Left hindlimb (tissue), 1 donor: ENCODE results near the gene SNX22.
"Not testable (repeated sequence)": the region's sequence is repeated elsewhere in the genome, so short reads cannot be mapped to it uniquely, and the experiment has no call there.

ENCODE experiments used
- DNase-seq: peaks from one replicate; pipeline ENCODE4 v3.0.0-alpha.2; 2018

Gene SNX22

DNA sequence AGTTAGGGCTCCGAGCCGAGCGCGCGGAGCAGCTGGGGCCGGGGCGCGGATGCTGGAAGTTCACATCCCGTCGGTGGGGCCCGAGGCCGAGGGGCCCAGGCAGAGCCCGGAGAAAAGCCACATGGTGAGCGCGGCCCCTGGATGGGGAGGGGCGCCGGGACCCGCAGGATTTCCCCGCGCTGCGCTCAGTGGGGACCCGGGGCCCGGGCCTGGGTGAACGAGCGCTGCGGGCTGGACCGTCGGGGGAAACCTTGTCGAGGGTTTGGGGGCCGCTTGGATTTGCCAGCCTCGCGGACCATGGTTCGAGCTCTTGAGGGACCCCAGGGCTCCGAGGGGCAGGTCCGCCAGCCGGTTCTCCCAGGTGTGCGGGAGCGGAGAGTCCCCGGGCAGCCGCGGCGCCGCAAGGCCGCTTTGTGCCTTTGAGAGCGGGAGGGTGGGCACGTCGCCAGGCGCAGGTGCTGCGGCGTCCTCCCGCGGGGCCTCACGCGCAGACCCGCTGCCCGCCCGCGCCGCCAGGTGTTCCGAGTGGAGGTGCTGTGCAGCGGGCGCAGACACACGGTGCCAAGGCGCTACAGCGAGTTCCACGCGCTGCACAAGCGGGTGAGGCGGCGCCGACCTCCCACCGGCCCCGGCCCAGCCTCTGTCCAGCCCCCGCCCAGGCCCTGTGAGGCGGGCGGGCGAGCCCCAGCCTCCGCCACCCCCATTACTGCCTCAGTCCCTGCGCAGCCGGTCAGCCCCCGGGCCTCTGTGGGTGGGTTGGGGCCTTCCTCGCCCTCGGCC lies at the start of gene SNX22:
TSS of gene SNX22 (plus strand) at position 5 of the 780 bp plus-strand sequence. CDS start at position 50, 45 bp downstream.
- DNase-seq, result no peak

- no peak for DNase-seq
Observed at GRCh38 chr15:64102497-64102896, 49.0 kb upstream of the SNX22 start.

- no peak for DNase-seq
Observed at GRCh38 chr15:64105113-64105704, 46.3 kb upstream of the SNX22 start.

DNA sequence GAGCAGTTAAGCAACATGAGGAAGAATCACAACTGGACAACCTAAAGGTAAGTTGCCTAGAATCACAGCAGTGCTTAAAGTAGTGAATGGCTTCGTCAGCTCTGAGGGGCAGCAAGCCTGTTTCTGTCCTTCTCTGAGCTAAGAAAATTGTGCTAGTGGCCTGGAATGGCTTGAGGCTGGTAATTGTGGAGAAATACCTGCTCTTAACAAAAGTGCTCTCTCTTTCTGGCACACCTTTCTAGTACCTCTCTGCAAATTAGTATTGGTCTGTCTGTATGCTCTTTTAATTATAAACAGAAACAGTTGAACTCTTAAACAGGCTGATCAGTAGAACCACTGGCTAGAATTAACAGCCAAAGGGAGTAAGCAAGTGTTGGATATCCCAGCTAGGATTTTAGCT lies 44.2 kb upstream of the SNX22 start:
- DNase-seq, result no peak

DNA sequence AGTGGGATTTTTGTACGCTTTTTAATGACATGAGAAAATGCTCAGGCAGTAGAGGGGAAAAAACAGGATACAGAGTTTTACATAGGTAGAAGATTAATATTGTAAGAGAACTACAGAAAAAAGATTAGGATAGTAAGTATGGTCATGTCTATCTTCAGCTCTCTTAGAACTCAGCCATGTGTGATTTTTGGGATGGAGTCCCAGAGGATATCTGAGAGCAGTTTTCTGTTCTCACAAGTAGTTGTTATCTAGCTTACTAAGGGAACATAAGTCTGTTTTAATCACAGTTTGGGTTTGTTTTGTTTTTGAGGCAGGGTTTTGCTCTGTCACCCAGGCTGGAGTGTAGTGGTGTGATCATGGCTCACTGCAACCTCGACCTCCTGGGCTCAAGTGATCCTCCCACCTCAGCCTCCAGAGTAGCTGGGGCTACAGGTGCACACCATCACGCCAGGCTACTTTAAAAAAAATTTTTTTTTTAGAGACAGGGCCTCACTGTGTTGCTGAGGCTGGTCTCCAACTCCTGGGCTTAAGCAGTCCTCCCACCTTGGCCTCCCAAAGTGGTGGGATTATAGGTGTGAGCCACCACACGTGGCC lies 41.3 kb upstream of the SNX22 start:
- DNase-seq, result not testable (repeated sequence)

GRCh38 chr15:64110950-64111678 lies 40.4 kb upstream of the SNX22 start:
- no peak for DNase-seq

DNA sequence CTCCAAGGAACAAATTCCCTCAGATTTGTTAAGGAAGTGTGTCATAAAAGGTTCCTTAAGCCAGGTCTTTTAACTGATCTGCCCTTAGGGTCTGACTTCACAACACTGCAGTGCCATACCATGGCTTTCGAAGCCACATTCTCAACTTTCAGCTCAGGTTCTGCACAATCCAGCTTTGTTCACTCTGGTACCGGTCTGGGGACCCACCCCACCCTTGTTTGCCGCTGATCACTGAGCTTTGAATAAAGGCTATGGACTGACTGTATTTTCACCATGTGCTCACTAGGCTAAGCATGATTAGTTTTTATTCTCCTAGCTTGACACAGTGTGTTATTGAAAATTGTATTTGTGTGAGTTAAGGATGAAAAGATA lies 39.9 kb upstream of the SNX22 start:
- no peak for DNase-seq

GRCh38 chr15:64112073-64112772 lies 39.3 kb upstream of the SNX22 start:
- no peak for DNase-seq

DNA sequence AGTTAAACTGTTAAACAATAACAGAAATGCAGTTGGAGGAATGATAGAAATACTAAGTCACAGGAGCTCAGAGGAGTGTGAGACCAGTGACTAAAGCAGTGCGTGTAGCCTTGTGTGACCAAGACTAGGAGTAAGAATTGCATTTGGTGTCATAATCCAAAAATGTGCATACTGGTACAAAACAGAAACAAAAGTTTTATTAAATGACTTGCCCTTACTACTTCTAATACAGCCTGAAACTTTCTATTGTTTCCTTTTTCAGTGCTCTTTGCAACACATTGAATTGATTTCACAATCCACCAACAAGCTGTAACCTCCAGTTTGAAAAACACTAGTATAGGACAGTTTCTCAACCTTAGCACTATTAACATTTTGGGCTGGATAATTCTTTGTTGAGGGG lies 38.6 kb upstream of the SNX22 start:
- DNase-seq, result no peak

DNA sequence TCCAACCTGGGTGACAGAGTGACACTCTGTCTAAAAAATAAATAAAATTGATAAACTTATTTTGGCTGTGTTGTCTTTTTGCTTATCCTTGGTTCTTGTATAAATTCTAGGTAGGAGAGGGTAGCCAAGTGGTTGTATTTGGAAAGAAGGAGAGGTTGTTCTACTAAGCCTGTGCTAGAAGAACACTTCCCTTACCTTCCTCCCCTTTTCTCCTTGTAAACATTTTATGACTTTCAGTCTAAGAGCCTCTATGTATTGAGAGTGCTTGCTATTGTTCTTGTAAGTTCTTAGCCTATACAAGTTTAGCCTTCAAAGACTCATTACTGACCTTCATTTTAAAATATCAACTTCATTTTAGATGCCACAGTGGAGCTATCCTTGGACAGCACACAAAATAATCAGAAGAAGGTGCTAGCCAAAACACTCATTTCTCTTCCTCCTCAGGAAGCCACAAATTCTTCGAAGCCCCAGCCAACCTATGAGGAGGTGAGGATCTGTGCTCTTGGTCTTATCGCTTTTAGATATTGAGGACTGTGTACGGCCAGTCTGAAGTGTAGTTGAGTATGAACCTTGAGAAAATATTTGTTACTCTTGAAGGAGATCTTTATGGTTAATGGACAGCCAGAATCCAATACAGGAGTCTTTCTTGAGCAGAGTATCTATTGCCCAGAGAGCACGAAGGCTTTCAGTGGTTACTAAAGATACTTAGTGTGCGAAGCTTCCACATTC lies 33.6 kb upstream of the SNX22 start:
- no peak for DNase-seq

- not testable (repeated sequence) for DNase-seq
Observed at GRCh38 chr15:64120322-64120721, 31.2 kb upstream of the SNX22 start.

GRCh38 chr15:64121614-64122013 lies 29.9 kb upstream of the SNX22 start:
- DNase-seq, result no peak

- DNase-seq, result no peak
Observed at GRCh38 chr15:64122444-64122843, 29.1 kb upstream of the SNX22 start.

DNA sequence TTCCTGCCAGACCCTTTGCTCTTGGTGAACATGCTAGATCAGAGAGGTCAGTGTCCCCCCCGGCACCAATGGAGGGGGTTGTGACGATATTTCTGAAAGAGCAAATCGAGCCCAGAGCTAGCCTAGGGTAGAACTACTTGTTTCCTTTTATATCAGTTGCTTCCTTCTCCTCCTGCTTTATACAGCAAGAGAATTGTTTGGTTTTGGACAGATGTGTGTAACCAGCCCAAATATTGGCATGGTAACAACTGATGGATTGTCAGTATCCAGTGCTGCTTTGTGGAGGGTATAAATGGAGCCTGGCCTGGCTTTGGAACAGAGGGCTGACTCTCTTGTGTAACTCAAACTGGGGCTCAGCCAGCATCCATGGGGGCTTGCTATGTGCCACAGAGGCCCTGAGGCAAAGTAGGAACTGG lies 28.6 kb upstream of the SNX22 start:
- no peak for DNase-seq

DNA sequence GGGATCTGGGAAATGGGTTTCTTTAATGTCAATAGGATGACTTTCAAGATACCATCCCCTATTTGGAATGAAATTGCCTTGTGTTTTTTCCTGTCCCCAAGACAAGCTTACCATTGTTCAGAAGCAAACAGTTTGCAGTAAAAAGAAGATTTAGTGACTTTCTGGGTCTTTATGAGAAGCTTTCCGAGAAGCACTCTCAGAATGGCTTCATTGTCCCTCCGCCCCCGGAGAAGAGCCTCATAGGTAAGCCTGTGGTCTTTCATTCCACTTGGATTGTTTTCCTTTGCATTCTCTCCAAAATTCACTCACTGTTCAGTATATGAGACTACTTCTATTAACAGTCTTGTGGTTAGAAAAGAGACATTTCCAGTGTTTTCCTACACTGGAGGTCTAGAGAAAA lies 25.6 kb upstream of the SNX22 start:
- DNase-seq, result no peak

DNA sequence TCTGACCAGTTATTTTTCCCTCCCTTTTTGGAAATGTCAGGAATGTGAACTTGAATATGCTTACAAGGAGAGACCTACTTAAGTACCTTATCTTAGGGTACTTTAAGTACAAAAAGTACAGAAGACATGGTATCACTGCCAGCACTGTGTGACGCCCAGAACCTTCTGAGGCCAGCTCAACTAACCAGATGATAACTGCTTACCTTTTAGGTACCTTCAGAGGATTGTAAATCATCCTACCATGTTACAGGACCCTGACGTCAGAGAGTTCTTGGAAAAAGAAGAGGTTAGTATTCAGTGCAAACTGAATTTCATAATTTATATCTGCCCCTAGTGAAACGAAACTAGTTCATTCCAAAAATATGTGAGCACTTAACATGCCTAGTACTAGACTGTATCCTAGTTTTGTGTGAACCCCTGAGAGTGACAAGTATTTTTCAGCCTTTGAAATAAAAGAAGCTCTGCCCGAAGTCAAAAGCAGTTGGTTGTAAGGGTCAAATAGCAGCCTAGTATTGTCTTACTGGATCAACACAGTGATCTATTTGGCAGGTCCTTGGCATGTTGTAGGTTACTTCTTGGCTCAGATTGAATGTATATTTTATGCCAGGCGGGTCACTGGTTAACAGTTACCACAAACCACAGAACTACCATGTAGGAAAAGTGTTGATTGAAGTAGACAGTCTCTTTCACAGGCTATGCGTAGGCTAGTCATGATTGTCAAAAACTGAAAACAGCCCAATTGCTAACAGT lies 23.8 kb upstream of the SNX22 start:
- DNase-seq, result no peak

DNA sequence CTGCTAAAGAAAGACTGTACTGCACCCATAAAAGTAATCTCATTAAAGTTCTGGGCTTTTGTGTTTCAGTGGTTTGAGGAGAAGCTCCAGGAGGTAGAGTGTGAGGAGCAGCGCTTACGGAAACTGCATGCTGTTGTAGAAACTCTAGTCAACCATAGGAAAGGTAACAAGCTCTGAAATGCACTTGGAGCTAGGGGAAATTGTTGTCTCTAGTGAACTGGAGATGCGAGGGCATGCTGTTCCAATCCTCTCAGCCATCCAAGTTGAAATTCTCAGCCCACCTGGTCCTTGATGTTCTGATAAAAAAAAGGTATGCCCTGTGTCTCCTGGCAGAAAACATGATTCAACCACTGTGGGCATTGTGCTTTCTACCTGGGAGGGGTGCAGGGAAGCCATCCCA lies 21.4 kb upstream of the SNX22 start:
- DNase-seq, result no peak

DNA sequence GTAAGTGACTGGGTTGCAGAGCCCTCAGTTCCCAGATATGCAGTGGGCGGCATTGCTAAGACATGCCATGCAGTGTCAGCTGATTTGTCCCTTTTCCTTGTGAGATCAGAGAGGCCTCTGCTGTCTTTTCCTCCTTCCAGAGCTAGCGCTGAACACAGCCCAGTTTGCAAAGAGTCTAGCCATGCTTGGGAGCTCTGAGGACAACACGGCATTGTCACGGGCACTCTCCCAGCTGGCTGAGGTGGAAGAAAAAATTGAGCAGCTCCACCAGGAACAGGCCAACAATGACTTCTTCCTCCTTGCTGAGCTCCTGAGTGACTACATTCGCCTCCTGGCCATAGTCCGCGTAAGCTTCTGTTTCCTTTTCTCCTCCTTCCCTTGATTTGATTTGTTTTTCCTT lies 20.0 kb upstream of the SNX22 start:
- no peak for DNase-seq

- DNase-seq, result no peak
Observed at GRCh38 chr15:64132217-64132616, 19.3 kb upstream of the SNX22 start.

GRCh38 chr15:64133623-64134344 lies 17.7 kb upstream of the SNX22 start:
- no peak for DNase-seq

DNA sequence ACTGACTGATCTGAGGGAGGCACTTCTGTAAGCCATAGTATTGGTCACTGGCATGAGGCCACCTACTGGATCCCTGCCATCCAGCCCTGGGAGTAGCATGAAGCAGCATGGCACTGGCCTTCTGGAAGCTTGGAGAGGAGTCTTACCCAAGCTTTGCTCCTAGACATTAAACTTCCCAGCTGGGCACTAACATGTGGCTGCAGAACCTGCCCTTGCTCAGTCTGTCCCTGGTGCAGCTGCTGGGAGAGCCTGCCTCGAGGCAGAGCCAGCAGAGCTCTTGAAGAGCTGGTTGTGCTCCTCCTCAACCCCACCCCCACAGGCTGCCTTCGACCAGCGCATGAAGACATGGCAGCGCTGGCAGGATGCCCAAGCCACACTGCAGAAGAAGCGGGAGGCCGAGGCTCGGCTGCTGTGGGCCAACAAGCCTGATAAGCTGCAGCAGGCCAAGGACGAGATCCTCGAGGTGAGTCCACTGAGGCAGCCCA lies 17.1 kb upstream of the SNX22 start:
- no peak for DNase-seq
